GM18909 (cell line): ENCODE results near the gene CARS1.

ENCODE experiments used
- ATAC-seq: cut with Tn5 transposase; IDR thresholded peaks from one replicate; pipeline ENCODE4 v1.9.1; 2021; ENCODE audit warnings: mild to moderate bottlenecking; ENCODE audit not compliant: unreplicated experiment, poor library complexity

Gene CARS1

DNA sequence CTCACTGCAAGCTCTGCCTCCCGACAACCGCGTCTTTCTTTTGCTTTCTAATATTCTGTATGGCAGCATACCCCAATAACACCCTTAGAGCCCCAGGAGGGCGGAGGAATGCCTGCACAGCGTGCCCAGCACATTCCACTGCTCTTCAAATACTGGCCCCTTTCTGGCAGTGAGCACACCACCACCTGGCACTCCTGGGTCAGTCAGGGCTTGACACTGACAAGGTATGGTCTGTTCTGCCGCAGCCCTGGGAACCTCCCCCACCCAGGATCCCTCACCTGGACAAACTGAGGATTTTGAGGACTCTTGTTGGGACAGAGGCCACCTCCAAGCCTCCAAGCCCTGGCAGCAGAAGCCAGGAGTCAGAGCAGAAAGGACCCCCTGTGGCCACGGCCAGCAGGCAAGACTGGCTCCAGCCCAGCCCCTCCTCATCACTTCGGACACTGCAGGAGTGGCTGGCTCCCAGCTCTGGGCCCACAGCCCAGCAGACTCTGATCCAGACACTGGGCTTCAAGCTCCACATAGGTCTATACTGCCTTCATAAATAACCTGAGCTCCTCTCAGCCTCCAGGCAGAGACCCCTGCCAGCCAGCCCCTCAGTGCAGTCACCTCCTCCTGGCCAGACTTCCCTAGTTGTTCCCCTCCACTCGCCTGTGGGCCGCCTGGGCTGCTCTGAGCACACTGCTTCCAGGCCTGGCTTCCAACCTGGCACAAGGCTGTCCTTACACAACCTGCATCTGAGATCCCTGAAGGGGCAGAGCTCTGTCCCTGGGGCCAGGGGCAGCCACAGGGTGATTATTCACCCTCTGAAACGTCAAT lies 14.5 kb downstream of the CARS1 start:
- no peak for ATAC-seq

DNA sequence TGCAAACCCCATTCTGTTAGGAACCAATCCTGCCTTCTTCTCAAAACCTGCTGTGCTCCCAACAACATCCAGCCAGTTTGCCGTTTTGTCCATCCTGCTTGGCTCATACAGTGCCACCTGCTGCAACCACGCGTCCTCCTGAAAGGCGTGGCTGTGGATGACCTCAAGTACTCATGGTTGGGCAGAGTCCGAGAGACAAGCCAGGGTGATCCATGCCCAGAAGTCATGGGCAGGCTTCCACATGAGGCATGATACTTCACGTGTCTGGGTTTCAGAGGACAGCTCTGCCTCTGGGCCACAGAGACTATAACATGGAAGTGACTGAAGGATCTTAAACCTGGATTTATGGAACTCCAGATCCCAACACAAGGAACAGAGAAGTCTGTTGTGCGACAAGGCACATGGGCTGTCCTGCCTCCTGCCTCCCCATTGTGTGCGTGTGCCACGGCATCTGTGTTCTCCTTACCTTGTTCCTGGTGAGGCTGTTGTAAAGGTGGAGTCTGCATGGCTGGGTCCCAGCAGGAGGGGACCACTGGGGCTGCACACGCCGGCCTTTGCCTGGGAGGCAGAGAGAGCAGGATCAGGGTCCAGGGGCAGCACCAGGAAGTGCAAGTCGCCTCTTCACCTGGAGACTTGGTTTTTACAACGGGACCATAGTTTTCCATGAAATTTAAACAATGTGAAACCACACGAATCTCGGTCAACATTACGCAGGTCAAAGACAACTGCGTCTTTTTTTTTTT lies 15.4 kb downstream of the CARS1 start:
- no peak for ATAC-seq

- no peak for ATAC-seq
These were observed 16.3 kb downstream of the CARS1 start for GRCh38 chr11:3040881-3041280.

DNA sequence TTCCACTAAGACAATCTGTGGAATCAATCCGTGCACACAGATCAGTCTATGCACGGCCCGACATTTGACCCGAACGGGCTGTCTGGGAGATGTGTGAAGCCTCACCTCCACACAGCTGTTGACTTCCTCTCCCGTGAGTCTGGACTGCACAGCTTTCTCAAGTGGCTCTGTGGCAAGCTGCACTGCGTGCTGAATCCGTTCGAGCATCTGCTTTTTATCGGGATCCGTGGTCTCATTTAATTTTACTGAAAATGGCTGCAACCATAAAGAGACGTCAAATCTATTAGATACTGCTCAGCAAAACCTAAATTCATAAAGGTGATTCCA lies 19.3 kb downstream of the CARS1 start:
- no peak for ATAC-seq

DNA sequence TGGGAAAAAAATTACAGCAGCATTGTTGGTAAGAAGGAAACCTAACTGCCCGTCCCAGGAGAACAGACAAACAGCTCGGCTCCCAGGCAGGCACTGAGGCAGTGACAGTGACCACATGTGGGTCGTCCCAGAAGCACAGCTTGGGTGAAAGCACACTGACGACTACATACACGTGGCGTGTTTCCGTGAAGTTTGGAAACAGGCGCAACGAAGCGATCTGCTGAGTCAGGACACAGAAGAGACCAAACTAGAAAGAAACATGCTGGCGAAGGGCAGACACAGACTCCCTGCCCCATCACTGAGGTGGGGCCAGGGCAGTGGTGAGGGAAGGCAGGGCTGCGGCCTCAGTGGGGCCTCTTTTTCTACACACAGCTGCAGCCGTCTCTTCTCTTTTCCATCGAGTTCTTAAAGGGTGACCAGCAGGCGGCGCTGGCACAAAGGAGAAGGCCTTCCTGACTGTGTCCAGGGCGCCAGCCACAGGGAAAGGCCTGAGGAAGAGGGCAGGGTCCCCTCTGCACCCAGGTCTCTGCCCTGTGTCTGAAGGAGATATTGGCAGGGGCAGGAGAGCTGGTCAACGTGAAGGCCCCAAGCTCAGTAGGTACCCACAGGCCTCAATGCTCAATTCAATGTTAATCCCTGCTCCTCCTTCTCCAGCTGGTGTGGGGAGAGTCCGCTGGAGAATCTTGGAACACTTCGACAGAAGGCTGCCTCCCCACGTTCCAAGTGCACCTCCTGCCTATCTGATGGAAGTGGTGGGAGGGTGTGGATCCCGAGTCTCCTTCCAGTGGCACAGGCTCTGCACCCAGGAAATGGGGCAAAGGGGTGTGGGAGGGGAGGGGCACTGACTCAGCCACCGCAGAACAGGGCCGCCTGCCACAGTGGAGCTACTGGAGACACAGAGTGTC lies 19.9 kb downstream of the CARS1 start:
- no peak for ATAC-seq

GRCh38 chr11:3036419-3036818 lies 20.8 kb downstream of the CARS1 start:
- ATAC-seq: no peak

DNA sequence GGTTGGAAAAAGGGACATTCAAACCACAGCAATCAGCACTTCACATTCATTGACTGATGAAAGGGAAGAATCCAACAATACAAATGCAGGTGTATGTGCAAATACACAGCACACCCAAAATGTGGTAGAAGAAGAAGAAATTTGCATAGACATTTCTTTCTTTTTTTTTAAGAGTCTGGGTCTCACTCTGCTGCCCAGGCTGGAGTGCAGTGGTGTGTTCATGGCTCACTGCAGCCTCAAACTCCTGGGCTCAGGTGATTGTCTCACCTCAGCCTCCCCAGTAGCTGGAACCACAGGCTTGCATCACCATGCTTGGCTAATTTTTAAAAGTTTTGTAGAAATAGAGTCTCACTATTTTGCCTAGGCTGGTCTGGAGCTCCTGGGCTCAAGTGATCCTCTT lies 21.9 kb downstream of the CARS1 start:
- no peak for ATAC-seq

- no peak for ATAC-seq
These were observed 26.7 kb downstream of the CARS1 start for GRCh38 chr11:3030289-3031070.

DNA sequence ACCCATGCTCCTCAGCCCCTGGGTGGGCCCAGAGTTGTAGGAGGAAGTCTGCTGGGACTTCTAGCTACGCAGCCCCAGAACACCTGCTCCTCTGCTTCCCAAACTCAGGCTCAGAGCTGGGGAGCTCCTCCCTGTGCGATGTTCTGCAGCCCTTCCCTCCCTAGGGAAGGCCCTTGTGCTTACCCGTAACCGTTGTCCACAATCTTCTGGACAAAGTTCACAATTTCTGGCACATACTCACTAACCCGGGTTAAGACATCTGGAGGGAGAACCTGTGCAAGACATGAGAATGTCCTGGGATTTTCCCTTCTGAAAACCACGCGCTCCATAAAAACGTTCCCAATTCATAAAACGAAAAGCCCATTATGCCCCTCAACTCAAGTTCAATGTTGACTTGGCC lies 28.4 kb downstream of the CARS1 start:
- ATAC-seq: no peak

- no peak for ATAC-seq
These were observed 30.4 kb downstream of the CARS1 start for GRCh38 chr11:3026803-3027202.

DNA sequence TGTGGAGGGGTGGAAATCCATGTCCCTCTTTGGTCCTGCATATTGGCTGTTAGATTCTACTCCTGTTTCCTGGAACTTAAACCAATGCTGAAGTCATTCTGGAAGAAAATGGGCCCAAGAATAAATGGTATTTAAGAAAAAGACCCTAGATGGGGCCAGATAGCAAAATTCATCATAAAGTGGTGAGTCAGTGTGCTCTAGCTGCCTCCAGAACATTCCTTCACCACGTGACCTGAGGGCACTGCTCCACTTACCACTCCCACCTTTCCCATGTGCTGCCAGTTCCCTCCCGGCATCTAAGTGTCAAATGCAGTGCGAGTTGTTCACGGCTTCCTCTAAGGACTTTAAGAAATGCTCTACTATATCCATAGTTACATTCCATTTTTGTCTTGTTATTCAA lies 34.2 kb downstream of the CARS1 start:
- no peak for ATAC-seq

DNA sequence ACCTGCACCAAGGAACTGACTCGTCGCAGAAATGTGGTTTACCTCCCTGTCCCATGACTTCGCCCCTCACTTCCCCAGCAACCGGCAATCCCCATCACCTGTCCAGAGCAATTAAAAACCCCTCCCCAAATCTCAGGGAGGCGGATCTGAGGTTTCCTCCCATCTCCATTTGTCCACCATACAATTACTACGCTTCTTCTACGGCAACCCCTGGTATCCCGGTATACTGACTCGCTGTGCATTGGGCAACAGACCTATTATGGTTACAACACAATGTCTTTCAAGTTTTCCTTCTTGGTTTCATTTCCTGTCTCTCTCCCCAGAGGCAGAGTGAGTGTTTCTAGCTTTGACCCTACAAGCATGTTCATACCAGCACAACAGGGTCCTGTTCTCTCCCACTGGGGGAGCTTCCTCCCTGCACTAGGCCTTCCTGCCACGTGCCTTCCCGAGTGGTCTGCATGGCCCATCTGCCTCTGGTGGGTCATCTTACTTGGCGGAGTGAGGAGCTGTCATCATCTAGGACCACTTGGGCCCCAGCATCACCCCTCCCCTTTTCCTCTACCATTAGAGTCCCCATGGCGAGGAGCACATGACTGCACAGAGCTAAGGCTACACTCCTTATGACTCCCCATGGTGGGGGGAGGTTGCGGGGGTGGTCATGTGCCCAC lies 34.8 kb downstream of the CARS1 start:
- no peak for ATAC-seq

GRCh38 chr11:3021125-3021524 lies 36.1 kb downstream of the CARS1 start:
- ATAC-seq: no peak

- ATAC-seq: no peak
These were observed 37.2 kb downstream of the CARS1 start for GRCh38 chr11:3020011-3020410.

DNA sequence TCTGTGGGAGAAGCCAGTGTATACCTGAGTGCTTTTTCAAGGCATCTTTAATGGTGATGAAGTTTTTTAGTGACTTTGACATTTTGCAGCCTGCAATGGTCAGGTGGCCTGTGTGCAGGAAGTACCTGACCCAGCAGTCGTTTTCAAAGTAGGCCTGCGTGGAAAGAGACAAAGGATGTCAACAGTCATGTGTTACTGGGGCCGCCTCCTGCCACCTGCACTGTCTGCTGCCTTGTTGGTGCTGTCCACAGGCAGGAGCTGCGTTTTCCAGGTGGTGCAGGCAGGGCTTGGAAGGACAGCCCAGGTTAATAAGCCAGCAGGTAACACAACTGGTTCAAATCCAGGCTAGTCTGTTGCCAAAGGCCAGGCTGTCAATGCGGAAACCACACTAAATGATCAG lies 38.6 kb downstream of the CARS1 start:
- no peak for ATAC-seq

DNA sequence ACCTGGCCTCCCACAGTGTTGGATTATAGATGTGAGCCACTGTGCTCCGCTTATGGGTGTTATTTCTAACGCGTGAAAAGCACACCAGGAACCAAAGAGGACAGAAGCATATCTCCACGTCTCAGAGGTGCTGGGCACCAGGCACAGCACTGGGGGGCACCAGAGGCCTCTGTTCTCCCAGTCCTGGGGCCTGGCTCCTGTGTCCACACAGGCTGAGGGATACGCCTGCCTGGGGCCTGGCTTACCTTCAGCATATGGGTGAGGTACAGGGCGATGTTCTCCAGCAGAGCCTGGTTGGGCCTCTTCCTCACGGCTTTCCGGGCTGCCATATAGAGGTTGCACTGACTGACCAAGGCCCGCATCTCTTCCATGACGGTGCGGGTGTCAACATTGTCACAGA lies 40.4 kb downstream of the CARS1 start:
- ATAC-seq: no peak

DNA sequence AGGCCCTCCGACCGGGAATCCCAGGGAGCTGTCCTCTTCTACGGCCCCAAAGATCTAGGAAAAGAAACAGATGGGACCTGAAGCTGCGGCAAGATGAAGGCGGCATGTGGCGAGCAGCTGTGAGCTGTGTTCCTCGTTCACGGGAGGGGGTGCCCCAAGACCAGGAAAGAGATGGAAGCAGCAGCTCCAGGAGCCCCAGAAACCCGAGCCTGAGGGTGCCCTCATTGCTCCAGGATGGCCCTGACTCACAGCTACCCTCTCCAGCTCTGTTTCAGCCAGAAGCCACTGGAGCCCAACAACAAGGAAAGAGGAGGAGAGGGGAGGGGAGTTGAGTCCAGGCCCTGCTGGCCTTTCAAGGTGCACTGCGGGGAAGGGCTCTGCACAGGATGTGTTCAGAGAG lies 41.4 kb downstream of the CARS1 start:
- ATAC-seq: no peak

DNA sequence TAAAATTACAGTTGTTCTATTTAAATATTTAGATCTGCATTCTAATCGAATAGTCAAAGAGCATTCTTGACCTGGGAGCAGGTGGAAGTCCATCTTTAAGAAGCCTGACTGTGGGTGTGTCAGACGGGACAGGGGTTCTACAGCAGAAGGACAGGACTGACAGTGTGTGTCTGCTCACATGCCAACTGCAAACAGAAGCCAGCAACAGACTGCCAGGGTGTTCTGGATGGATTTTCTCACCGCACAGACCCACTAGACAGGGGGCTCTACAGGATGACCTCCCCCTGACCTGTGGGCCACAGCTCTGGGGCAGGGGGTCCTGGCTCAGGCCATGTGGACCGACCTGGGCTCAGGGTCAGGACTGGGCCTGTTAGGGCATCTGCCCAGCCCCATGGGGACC lies 42.3 kb downstream of the CARS1 start:
- ATAC-seq: no peak

- ATAC-seq: no peak
These were observed 42.9 kb downstream of the CARS1 start for GRCh38 chr11:3014057-3014938.
